Hepatocyte (in vitro differentiated cells): Measurements from ENCODE around the gene RAD51D. TPM values are rescaled to one million over a fixed set of nuclear protein-coding genes. Genes with fewer than 3 reads are reported as not detected.
"Not testable (repeated sequence)": the region's sequence is repeated elsewhere in the genome, so short reads cannot be mapped to it uniquely, and the experiment has no call there.

ENCODE experiments used
- DNase-seq: peaks from one replicate; pipeline ENCODE4 v3.0.0-alpha.2; 2016; ENCODE audit warnings: low spot score
- H2AFZ ChIP-seq: fragments of 200-600 bp; sonication (generic); 2 replicates; pipeline ENCODE4 v1.6.0; 2016; ENCODE audit warnings: antibody characterized with exemption, mild to moderate bottlenecking
- H3K27ac ChIP-seq: fragments of 200-600 bp; sonication (generic); 2 replicates; pipeline ENCODE4 v1.5.1; 2016; ENCODE audit warnings: mild to moderate bottlenecking
- H3K27me3 ChIP-seq: fragments of 200-600 bp; sonication (generic); 2 replicates; pipeline ENCODE4 v1.6.1; 2016
- H3K36me3 ChIP-seq: fragments of 200-600 bp; sonication (generic); replicated peaks from 2 replicates; pipeline ENCODE4 v1.5.1; 2016; ENCODE audit warnings: low read depth; ENCODE audit not compliant: insufficient read depth
- H3K4me1 ChIP-seq: fragments of 200-600 bp; sonication (generic); 2 replicates; pipeline ENCODE4 v1.5.1; 2016; ENCODE audit warnings: mild to moderate bottlenecking, moderate library complexity; ENCODE audit not compliant: insufficient read depth
- H3K4me2 ChIP-seq: fragments of 200-600 bp; sonication (generic); 2 replicates; pipeline ENCODE4 v1.6.0; 2016
- H3K4me3 ChIP-seq: fragments of 200-600 bp; sonication (generic); 2 replicates; pipeline ENCODE4 v1.5.1; 2016; ENCODE audit warnings: mild to moderate bottlenecking
- H3K79me2 ChIP-seq: fragments of 200-600 bp; sonication (generic); 2 replicates; pipeline ENCODE4 v1.6.0; 2017; ENCODE audit warnings: mild to moderate bottlenecking
- H3K9me2 ChIP-seq: fragments of 200-600 bp; sonication (generic); replicated peaks from 2 replicates; pipeline ENCODE4 v1.6.0; 2017; ENCODE audit warnings: mild to moderate bottlenecking; ENCODE audit not compliant: insufficient read depth
- H3K9me3 ChIP-seq: fragments of 200-600 bp; sonication (generic); 2 replicates; pipeline ENCODE4 v1.5.1; 2016; ENCODE audit warnings: low read depth, mild to moderate bottlenecking
- H4K20me1 ChIP-seq: fragments of 200-600 bp; sonication (generic); 2 replicates; pipeline ENCODE4 v1.6.0; 2016; ENCODE audit warnings: mild to moderate bottlenecking; ENCODE audit not compliant: insufficient read depth, poor library complexity, severe bottlenecking
- EZH2 ChIP-seq: fragments of 200-600 bp; sonication (generic); IDR thresholded peaks from 2 replicates; pipeline ENCODE4 v1.6.1; 2016; ENCODE audit warnings: antibody characterized with exemption, mild to moderate bottlenecking, borderline replicate concordance
- EZH2phosphoT487 ChIP-seq: fragments of 200-600 bp; sonication (generic); IDR thresholded peaks from one replicate; pipeline ENCODE4 v1.6.1; 2018; ENCODE audit warnings: antibody characterized with exemption, mild to moderate bottlenecking, low read depth, moderate library complexity; ENCODE audit not compliant: unreplicated experiment, severe bottlenecking
- WGBS: methylation state at CpG from one replicate; pipeline ENCODE4 v1.1.6; 2016; ENCODE audit warnings: low lambda C conversion rate; ENCODE audit errors: missing lambda C conversion rate; 5-methylcytosine and 5-hydroxymethylcytosine counted together
- polyA plus RNA-seq: library from polyadenylated mRNA; unstranded; fragments of >200 nt; fragmentation: Nextera tagmentation; extraction: Ambion mirVana; gene quantifications from 2 replicates; pipeline ENCODE4 v1.2.1, GENCODE V29; 2016
- total RNA-seq: library from RNA; depleted of rRNA; stranded (reverse); fragments of >200 nt; gene quantifications from 2 replicates; pipeline ENCODE4 v1.2.3, GENCODE V29; 2014
- TF ChIP-seq, protein P1 (sequence below): fragments of 200-600 bp; sonication (generic); IDR thresholded peaks from 2 replicates; pipeline ENCODE4 v1.5.1; 2016; ENCODE audit warnings: antibody characterized with exemption, mild to moderate bottlenecking; ENCODE audit not compliant: poor library complexity

Gene RAD51D
- total and polyA plus RNA-seq, 2 experiments from 2014 or later: 7.1 to 9.9 TPM

DNA sequence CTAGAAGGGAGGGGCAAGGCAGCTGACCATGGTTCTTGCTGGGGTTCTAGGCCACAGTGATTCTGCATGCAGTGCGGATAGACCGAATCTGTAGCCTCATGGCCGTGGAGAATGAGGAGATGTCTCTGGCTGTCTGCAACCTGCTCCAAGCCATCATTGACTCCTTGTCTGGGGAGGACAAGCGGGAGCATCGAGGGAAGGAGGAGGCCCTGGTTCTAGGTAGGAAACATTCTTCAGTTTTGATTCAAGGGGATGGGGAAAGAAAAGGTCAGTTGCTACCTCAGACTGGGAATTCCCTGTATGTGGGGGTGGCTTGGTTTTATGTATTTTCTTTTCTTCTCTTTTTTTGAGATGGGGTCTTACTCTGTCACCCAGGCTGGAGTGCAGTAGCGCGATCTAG is 35.6 kb upstream of the RAD51D start:
- Histone ChIP-seq H3K27ac (no peak overlapping the region), H4K20me1 (no peaks in the 10 kb centered on the region), H3K79me2 (no peaks in the 10 kb centered on the region), H3K9me3 (no peaks in the 10 kb centered on the region), H3K4me2 (no peak overlapping the region), H3K4me3 (no peak overlapping the region), H3K36me3 (no peaks in the 10 kb centered on the region), H2AFZ (no peak overlapping the region), H3K9me2 (no peaks in the 10 kb centered on the region), H3K4me1 (peaks cover 3% of the 10 kb centered on the region), H3K27me3 (no peaks in the 10 kb centered on the region)
- no peak for TF ChIP-seq EZH2phosphoT487
- TF ChIP-seq, protein P1, sequence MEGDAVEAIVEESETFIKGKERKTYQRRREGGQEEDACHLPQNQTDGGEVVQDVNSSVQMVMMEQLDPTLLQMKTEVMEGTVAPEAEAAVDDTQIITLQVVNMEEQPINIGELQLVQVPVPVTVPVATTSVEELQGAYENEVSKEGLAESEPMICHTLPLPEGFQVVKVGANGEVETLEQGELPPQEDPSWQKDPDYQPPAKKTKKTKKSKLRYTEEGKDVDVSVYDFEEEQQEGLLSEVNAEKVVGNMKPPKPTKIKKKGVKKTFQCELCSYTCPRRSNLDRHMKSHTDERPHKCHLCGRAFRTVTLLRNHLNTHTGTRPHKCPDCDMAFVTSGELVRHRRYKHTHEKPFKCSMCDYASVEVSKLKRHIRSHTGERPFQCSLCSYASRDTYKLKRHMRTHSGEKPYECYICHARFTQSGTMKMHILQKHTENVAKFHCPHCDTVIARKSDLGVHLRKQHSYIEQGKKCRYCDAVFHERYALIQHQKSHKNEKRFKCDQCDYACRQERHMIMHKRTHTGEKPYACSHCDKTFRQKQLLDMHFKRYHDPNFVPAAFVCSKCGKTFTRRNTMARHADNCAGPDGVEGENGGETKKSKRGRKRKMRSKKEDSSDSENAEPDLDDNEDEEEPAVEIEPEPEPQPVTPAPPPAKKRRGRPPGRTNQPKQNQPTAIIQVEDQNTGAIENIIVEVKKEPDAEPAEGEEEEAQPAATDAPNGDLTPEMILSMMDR: no peak
- TF ChIP-seq EZH2: no peak
- no peak for DNase-seq
- WGBS: 92% methylated on average over 7 of the region's 7 CpGs

DNA sequence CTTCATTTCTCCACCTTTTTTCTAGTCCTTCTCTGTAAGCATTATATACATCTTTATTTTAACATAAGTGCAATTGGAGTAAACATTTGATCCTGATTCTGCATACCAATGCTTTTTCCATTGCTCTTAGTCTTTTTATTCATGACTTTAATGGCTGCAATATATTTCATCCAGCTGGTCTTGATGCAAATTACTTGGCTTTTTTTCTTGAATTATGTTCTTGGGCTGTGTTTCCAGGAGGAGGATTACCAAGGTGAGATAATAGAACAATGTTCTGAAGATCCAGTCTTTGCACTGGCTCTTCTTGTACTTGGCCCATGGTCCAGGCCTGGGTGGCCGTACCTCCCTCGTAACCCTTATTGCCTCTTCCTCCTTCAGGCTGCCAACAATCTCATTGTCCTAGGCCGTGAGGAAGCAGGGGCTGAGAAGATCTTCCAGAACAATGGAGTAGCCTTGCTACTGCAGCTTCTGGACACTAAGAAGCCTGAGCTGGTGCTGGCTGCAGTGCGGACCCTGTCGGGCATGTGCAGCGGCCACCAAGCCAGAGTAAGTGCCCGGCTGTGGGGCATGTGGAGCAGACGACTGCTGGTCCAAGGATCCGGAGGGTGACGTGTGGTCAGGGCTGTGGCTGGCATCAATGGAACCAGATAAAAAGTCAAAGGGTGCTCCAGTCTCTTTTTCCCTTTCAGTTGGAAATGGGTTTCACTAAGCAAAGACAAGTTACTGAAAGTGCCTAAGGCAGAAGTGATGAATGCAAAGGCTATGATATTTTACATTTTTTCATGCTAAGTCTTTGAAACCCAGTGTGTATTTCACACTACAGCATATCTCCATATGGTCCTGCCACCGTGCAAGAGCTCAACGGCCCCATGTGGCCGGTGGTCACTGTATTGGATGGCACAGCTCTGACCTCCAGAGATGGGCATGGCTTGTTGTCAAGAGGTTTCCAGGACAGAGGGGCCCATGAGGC is 34.8 kb upstream of the RAD51D start:
- Histone ChIP-seq H2AFZ (no peak overlapping the region), H3K4me3 (no peak overlapping the region), H3K9me3 (no peaks in the 10 kb centered on the region), H3K4me2 (no peak overlapping the region), H4K20me1 (no peaks in the 10 kb centered on the region), H3K79me2 (no peaks in the 10 kb centered on the region), H3K27me3 (no peaks in the 10 kb centered on the region), H3K27ac (peak overlapping the region; percentile 16), H3K36me3 (no peaks in the 10 kb centered on the region), H3K4me1 (peaks cover 3% of the 10 kb centered on the region), H3K9me2 (no peaks in the 10 kb centered on the region)
- TF ChIP-seq EZH2 (no peak), EZH2phosphoT487 (no peak)
- TF ChIP-seq, protein P1: no peak
- WGBS: 90% methylated on average over 13 of the region's 13 CpGs
- no peak for DNase-seq

DNA sequence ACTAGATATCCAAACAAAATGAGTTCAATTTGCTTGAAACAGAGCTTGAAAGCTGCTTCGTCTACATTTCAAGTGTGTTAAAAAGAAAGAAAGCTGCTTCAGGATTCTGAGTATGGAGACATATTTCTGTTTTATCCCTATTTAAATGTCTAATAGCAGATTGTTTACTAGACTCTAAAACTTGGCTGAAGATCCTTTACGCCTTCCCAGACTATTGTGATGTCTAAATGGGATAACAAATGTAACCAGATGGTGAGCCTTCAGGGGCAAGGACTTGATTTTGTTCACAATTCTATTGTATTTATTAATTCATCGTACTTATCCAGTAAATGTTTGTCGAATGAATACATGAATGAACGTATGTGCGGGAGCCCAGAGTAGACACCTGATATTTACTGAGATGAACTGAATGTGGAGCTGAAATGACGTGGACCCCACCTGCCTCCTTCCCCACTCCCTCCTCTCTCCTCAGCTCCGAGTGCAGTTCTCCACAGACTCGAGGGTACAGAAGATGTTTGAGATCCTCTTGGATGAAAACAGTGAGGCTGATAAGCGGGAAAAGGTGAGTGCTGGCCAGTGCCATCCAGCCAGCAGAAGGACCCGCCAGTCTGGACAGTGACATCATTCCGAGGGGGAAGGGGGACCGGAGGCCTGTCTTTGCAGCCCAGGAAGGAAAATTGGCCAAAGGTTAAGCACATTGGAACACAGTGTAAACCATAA is 32.9 kb upstream of the RAD51D start:
- peaks cover 3% of the 10 kb centered on the region for H3K4me1 ChIP-seq
- WGBS: 61% methylated on average over 13 of the region's 13 CpGs
- no peaks in the 10 kb centered on the region for H3K9me2 ChIP-seq
- H4K20me1 ChIP-seq: no peaks in the 10 kb centered on the region
- H3K36me3 ChIP-seq: no peaks in the 10 kb centered on the region
- no peaks in the 10 kb centered on the region for H3K27me3 ChIP-seq
- H3K4me3 ChIP-seq: no peak overlapping the region
- H3K79me2 ChIP-seq: no peaks in the 10 kb centered on the region
- H3K4me2 ChIP-seq: no peak overlapping the region
- H2AFZ ChIP-seq: no peak overlapping the region
- no peaks in the 10 kb centered on the region for H3K9me3 ChIP-seq
- TF ChIP-seq EZH2phosphoT487: no peak
- no peak for TF ChIP-seq EZH2
- DNase-seq: no peak
- H3K27ac ChIP-seq: peak overlapping the region; percentile 38

DNA sequence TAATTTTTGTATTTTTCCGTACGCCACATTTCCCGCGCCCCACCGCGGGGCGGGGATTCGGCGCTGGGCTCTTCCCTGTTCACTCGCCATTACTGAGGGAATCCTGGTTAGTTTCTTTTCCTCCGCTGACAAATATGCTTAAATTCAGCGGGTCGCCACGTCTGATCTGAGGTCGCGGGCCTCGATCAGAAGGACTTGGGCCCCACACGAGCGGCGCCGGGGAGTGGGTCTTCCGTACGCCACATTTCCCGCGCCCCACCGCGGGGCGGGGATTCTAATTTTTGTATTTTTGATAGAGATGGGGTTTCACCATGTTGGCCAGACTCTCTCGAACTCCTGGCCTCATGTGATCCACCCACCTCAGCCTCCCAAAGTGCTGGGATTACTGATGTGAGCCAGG is 31.4 kb upstream of the RAD51D start:
- not testable (repeated sequence) for H3K4me2 ChIP-seq, H3K9me3 ChIP-seq, H4K20me1 ChIP-seq, H3K9me2 ChIP-seq, H3K4me1 ChIP-seq, H2AFZ ChIP-seq, H3K27me3 ChIP-seq, H3K27ac ChIP-seq, H3K4me3 ChIP-seq, DNase-seq, H3K79me2 ChIP-seq, H3K36me3 ChIP-seq
- WGBS: 92% methylated on average over 28 of the region's 29 CpGs
